Loucy (cell line): ENCODE data around the gene NPDC1.

ENCODE experiments used
- H2AFZ ChIP-seq: fragments of 200-600 bp; sonication (generic); 2 replicates; pipeline ENCODE4 v1.6.0; 2016; ENCODE audit warnings: antibody characterized with exemption, mild to moderate bottlenecking, low read length, moderate library complexity
- H3F3A ChIP-seq: fragments of 200-600 bp; 2 replicates; pipeline ENCODE4 v1.6.0; 2016; ENCODE audit warnings: antibody characterized with exemption, low read depth, mild to moderate bottlenecking
- H3K27me3 ChIP-seq: fragments of 200-600 bp; sonication (generic); 2 replicates; pipeline ENCODE4 v1.6.1; 2014; ENCODE audit warnings: low read length, mild to moderate bottlenecking; ENCODE audit not compliant: insufficient read depth, poor library complexity, severe bottlenecking
- H3K36me3 ChIP-seq: fragments of 200-600 bp; sonication (generic); 2 replicates; pipeline ENCODE4 v1.6.1; 2016; ENCODE audit warnings: low read length; ENCODE audit not compliant: insufficient read depth
- H3K4me1 ChIP-seq: fragments of 200-600 bp; sonication (generic); 2 replicates; pipeline ENCODE4 v1.5.1; 2014; ENCODE audit warnings: low read length, mild to moderate bottlenecking; ENCODE audit not compliant: insufficient read depth, poor library complexity, severe bottlenecking
- H3K4me2 ChIP-seq: fragments of 200-600 bp; sonication (generic); 2 replicates; pipeline ENCODE4 v1.6.0; 2014; ENCODE audit warnings: antibody characterized with exemption, low read length, low read depth, mild to moderate bottlenecking; ENCODE audit not compliant: poor library complexity, severe bottlenecking
- H3K4me3 ChIP-seq: fragments of 200-600 bp; sonication (generic); 2 replicates; pipeline ENCODE4 v1.5.1; 2014; ENCODE audit warnings: low read length, mild to moderate bottlenecking, mixed read lengths; ENCODE audit not compliant: poor library complexity, severe bottlenecking
- H3K79me2 ChIP-seq: fragments of 200-600 bp; sonication (generic); 2 replicates; pipeline ENCODE4 v1.6.1; 2014; ENCODE audit warnings: low read length; ENCODE audit not compliant: insufficient read depth
- H3K9ac ChIP-seq: fragments of 200-600 bp; sonication (generic); 2 replicates; pipeline ENCODE4 v1.6.0; 2014; ENCODE audit warnings: mild to moderate bottlenecking, low read depth, low read length, moderate library complexity; ENCODE audit not compliant: poor library complexity, severe bottlenecking
- H3K9me2 ChIP-seq: fragments of 200-600 bp; sonication (generic); replicated peaks from 2 replicates; pipeline ENCODE4 v1.6.1; 2016; ENCODE audit warnings: low read depth, low read length, mixed read lengths
- H3K9me3 ChIP-seq: fragments of 200-600 bp; sonication (generic); 2 replicates; pipeline ENCODE4 v1.6.1; 2014; ENCODE audit warnings: mild to moderate bottlenecking, antibody characterized with exemption, low read length, low read depth; ENCODE audit not compliant: insufficient read depth
- H4K20me1 ChIP-seq: fragments of 200-600 bp; sonication (generic); 2 replicates; pipeline ENCODE4 v1.6.0; 2014; ENCODE audit warnings: antibody characterized with exemption, low read length, mild to moderate bottlenecking; ENCODE audit not compliant: insufficient read depth, poor library complexity, severe bottlenecking
- CTCF ChIP-seq: fragments of 200-600 bp; sonication (generic); conservative IDR thresholded peaks from 2 replicates; pipeline ENCODE4 v1.5.1; 2014; ENCODE audit warnings: mild to moderate bottlenecking, antibody characterized with exemption, low read length
- EZH2phosphoT487 ChIP-seq: fragments of 200-600 bp; IDR thresholded peaks from 2 replicates; pipeline ENCODE4 v1.6.1; 2018; ENCODE audit warnings: antibody characterized with exemption, mild to moderate bottlenecking, moderate library complexity, borderline replicate concordance

NPDC1 gene

GRCh38 chr9:136992819-136993369, 53.1 kb downstream of the NPDC1 start:
- no peak for TF ChIP-seq EZH2phosphoT487
- peak; percentile 33; the same call in 1 of the 2 replicates for TF ChIP-seq CTCF
- H3F3A ChIP-seq = no peaks in the 10 kb centered on the region
- peak overlapping the region; percentile 85 for H3K9ac ChIP-seq
- peak overlapping the region; percentile 92 for H3K4me2 ChIP-seq
- peaks cover 15% of the 10 kb centered on the region for H3K4me1 ChIP-seq
- H3K9me2 ChIP-seq = no peaks in the 10 kb centered on the region
- H3K9me3 ChIP-seq = no peaks in the 10 kb centered on the region
- peak overlapping the region; percentile 88; the same call in 1 of the 2 replicates for H2AFZ ChIP-seq
- H4K20me1 ChIP-seq = peaks cover 12% of the 10 kb centered on the region
- no peaks in the 10 kb centered on the region for H3K27me3 ChIP-seq
- peaks cover 18% of the 10 kb centered on the region for H3K79me2 ChIP-seq
- peak overlapping the region; percentile 89 for H3K4me3 ChIP-seq
- no peaks in the 10 kb centered on the region for H3K36me3 ChIP-seq

- TF ChIP-seq CTCF (no peak), EZH2phosphoT487 (no peak)
- H3K9ac ChIP-seq = peak within 1 kb of the TSS; percentile 85
- H3K4me3 ChIP-seq = peak within 1 kb of the TSS; percentile 89
- no peaks in the 10 kb centered on the region for H3K9me3 ChIP-seq
- H4K20me1 ChIP-seq = peaks cover 12% of the 10 kb centered on the region
- peaks cover 15% of the 10 kb centered on the region for H3K4me1 ChIP-seq
- peak within 1 kb of the TSS; percentile 88; the same call in 1 of the 2 replicates for H2AFZ ChIP-seq
- no peaks in the 10 kb centered on the region for H3K27me3 ChIP-seq
- no peaks in the 10 kb centered on the region for H3F3A ChIP-seq
- H3K36me3 ChIP-seq = no peaks in the 10 kb centered on the region
- peaks cover 18% of the 10 kb centered on the region for H3K79me2 ChIP-seq
- H3K4me2 ChIP-seq = peak within 1 kb of the TSS; percentile 92
- no peaks in the 10 kb centered on the region for H3K9me2 ChIP-seq
These were observed 53.8 kb downstream of the NPDC1 start, which contains the start of gene PAXX for GRCh38 chr9:136991993-136992818. PAXX (plus strand) TSS chr9:136992422; CDS start chr9:136992444, 22 bp downstream.

DNA sequence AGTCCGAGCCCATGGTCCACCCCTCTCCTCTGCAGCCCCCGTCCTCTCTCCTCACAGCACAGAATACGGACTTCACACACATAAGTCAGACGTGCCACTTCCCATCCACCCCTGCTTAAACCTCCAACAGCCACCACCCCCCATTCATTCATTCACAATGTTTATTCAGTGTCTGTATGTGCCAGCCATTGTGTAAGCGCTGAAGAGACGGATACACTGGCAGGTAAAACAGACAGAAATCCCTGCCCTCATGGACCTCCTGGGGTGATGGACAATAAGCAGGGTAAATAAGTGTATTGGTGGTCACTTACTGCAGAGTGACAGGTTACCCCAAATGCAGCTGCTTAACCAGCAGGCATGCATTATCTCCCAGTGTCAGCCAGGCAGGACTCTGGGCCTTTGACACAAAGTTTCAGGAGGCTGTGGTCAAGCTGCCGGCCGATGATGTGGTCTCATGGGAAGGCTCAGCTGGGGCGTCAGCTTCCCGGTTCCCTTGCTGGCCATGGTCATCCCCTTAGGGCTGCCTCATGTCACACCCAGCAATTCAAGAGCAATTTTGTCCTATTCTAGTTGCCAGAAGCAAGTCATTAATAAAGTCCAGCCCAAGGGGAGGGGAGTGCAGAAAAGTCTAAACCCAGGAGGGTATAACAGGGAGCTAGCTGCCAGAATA, 55.6 kb downstream of the NPDC1 start:
- no peak overlapping the region for H3K4me3 ChIP-seq
- H3K4me2 ChIP-seq = no peak overlapping the region
- TF ChIP-seq CTCF (no peak), EZH2phosphoT487 (no peak)
- peaks cover 10% of the 10 kb centered on the region for H3K4me1 ChIP-seq
- no peaks in the 10 kb centered on the region for H3K9me2 ChIP-seq
- H4K20me1 ChIP-seq = peaks cover 12% of the 10 kb centered on the region
- no peaks in the 10 kb centered on the region for H3F3A ChIP-seq
- H3K36me3 ChIP-seq = no peaks in the 10 kb centered on the region
- H3K9ac ChIP-seq = no peak overlapping the region
- H3K9me3 ChIP-seq = no peaks in the 10 kb centered on the region
- no peak overlapping the region for H2AFZ ChIP-seq
- peaks cover 18% of the 10 kb centered on the region for H3K79me2 ChIP-seq
- H3K27me3 ChIP-seq = no peaks in the 10 kb centered on the region
